GM19193 (cell line): ENCODE results near the gene CHST2.
A peak's percentile ranks its signal among the peaks of the same experiment; 100 is the strongest.

Experiments
- POLR2A ChIP-seq: IDR thresholded peaks from 4 replicates; pipeline ENCODE4 v1.6.1; 2011; ENCODE audit not compliant: insufficient read depth, insufficient read length; ENCODE audit errors: extremely low read depth

The CHST2 gene

GRCh38 chr3:143092191-143092590 is 27.4 kb upstream of the CHST2 start:
- no peak for TF ChIP-seq POLR2A

GRCh38 chr3:143095813-143096212 is 23.8 kb upstream of the CHST2 start:
- no peak for TF ChIP-seq POLR2A

- no peak for TF ChIP-seq POLR2A
These were observed 21.4 kb upstream of the CHST2 start for GRCh38 chr3:143098032-143098764.

DNA sequence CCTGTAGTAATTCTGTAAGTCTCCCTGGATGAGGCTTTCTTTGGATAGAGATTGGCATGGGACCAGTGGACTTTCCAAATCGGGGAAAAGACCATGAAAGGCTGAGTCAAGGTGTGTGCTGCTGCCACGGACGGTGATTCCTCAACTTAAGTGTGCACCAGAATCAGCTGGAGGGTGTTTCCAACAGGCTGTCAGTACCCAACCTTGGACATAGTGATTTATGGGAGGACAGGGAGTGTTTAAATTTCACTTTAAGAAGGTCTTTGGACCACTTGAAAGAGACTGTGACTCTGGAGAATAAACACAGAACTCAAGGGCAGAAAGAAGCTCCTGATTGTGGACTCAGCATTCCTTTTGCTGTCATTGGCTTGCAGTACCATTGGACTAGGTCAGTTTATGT is 20.4 kb upstream of the CHST2 start:
- no peak for TF ChIP-seq POLR2A

DNA sequence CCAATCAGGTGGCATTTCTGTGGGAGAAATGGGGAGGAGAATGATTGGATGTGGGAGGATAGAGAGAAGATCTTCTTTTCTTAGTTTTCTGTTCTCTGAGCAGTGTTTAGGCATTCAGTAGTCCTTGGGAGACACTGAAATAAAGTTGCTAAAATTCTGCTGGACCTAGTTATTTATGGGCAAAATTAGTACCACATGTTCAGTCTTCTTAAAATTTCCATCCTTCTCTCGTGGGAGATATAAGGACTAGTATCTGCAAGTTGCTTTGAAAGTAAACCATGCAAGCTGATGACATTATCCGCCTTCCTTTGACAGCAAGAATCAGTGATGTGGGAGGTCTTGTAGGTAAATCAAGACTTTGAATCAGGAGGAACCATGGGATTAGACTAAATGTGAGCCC is 19.9 kb upstream of the CHST2 start:
- no peak for TF ChIP-seq POLR2A

DNA sequence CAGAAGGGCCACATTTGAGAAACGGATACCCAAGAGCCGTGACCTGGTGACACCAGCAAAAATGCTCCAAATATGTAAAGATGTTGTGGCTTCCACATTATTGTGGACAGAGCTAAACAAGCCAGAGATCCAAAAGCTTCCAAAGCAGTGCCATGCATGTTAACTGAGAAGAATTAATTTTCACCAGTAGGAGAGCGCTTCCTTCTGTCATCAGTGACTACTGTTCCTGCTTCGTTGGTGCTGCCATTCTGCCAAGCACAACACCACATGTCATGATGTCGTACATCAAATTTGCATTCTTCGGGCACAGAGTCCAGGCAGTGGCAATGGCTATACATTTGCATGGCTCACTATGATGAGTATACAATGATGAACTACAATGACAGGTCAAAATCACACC is 19.1 kb upstream of the CHST2 start:
- TF ChIP-seq POLR2A, result no peak

DNA sequence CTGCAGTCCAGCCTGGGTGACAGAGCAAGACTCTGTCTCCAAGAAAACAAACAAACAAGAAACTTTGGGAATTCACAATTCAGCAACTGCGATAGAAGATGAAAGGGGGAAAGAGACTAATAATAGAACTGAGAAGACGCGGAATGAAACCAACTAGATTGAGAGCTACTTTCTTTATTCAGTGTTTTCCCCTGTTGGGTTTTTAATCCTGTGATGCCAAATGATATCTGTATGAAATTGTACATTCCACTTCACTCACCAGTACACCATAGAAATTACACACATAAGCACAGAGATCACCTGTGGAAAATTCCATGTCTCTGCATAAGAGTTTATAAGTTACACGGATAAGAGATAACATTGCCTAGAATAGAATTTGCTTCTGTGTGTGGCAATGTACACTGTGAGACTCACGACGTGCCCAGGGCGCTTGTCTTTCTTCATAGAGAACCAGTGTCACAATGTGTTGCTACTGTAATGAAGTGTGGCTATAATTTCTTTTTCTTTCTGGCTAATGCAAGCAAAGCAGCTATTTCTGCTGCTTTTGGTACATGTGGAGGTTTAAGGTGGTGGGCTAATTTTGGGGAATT is 17.7 kb upstream of the CHST2 start:
- TF ChIP-seq POLR2A, result no peak

- TF ChIP-seq POLR2A, result no peak
These were observed 15.9 kb upstream of the CHST2 start for GRCh38 chr3:143103652-143104051.

- TF ChIP-seq POLR2A, result no peak
These were observed 14.4 kb upstream of the CHST2 start for GRCh38 chr3:143105170-143105569.

DNA sequence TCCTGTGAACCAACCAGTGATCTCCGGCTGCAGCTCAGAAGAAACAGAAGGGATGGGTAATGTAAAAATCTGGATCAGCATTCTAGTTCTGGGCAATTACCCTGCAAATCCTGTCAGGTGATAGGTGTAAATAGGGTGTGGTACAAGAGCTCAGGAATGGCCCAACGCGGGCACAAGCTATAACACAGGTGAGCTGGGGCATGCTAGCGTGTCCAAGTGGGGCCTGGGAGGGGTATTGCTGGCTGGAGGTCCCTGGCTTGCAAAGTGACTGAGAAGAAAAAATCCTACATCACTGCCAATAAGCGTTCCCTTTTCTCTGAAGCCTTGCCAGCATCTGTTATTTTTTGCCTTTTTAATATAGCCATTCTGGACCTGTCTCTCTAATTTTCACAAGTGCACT is 9.7 kb upstream of the CHST2 start:
- TF ChIP-seq POLR2A, result no peak

- TF ChIP-seq POLR2A, result no peak
These were observed 9.2 kb upstream of the CHST2 start for GRCh38 chr3:143110371-143110770.

DNA sequence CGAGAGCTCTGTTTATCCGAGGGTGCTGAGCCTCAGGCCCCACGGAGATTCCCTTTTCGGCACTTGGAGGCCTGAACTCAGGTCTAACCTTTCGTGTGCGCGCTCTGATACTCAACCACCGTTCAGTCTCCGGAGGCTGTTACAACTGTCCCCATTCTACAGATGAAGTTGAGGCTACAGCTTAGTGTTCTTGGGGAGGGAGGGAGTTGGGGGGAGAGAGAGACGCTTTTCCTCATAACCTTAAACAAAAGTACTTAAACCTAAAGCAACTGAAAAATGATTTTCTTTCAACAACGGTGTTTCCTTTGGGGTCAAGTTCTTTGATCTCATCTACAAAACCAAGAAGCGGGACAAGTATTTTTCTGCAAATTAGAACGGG is 952 bp upstream of the CHST2 start:
- no peak for TF ChIP-seq POLR2A

DNA sequence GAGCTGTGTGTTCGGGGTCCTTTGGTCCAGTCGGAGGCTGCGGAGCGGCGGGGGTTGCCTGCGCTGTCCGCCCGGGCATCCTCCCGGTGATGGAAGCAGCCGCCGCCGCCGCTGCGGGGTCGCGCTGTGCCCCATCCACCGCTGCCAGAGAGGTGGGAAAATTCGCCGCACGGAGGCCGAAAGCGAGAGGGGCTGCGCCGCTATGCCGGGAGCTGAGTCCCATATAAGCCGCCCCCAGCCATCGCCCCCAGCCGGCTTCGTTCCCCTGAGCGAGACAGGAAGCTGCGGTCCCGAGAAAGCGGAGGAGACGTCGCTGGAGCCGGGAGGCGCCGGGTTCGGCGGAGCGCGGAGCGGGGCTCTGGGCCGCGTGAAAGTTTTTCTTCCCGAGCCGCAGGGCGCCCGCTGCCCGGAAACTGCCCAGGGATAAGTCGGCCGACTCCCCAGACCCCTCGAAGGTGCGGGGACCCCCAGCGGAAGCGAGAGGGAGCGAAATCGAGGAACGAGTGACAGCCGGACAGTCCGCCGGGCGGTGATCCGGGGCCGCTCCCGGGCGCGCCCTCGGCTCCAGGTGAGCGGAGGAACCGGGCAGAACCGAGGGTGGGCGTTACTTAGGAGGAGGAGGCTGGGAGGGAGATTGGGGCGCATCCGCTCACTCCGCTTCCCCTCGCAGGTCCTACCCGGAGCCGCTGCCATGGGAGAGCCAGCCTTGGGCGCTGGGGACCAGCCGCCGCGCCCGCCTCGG is 574 bp downstream of the CHST2 start:
- no peak for TF ChIP-seq POLR2A

GRCh38 chr3:143120716-143121240 is 1.2 kb downstream of the CHST2 start:
- no peak for TF ChIP-seq POLR2A

GRCh38 chr3:143121241-143122088 is 1.9 kb downstream of the CHST2 start:
- peak; percentile 11 for TF ChIP-seq POLR2A

DNA sequence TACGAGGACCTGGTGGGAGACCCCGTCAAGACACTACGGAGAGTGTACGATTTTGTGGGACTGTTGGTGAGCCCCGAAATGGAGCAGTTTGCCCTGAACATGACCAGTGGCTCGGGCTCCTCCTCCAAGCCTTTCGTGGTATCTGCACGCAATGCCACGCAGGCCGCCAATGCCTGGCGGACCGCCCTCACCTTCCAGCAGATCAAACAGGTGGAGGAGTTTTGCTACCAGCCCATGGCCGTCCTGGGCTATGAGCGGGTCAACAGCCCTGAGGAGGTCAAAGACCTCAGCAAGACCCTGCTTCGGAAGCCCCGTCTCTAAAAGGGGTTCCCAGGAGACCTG is 2.5 kb downstream of the CHST2 start:
- TF ChIP-seq POLR2A, result no peak
